Dermis blood vessel endothelial cell (primary cell): ENCODE results near the gene TINAGL1. TPM values are rescaled to one million over a fixed set of nuclear protein-coding genes. Genes with fewer than 3 reads are reported as not detected.
"Not testable (repeated sequence)": the region's sequence is repeated elsewhere in the genome, so short reads cannot be mapped to it uniquely, and the experiment has no call there.

Experiments used
- DNase-seq: peaks from one replicate; pipeline ENCODE4 v3.0.0; 2010
- total RNA-seq: library from RNA; depleted of rRNA; stranded (reverse); fragments of >200 nt; gene quantifications from 2 replicates; pipeline ENCODE4 v1.2.3, GENCODE V29; 2014

TINAGL1 gene
- total RNA-seq, 1 donor from 2014 or later: 418 TPM

GRCh38 chr1:31584869-31585735, 8.8 kb downstream of the TINAGL1 start:
- no peak for DNase-seq

- no peak for DNase-seq
Observed at GRCh38 chr1:31585736-31586365, 9.5 kb downstream of the TINAGL1 start.

- no peak for DNase-seq
Observed at GRCh38 chr1:31586376-31587327, 10.3 kb downstream of the TINAGL1 start.

GRCh38 chr1:31587328-31587699, 11.0 kb downstream of the TINAGL1 start:
- DNase-seq: not testable (repeated sequence)

- DNase-seq: peak; percentile 87
Observed at GRCh38 chr1:31587720-31588423, 11.6 kb downstream of the TINAGL1 start.

GRCh38 chr1:31588751-31589515, 12.6 kb downstream of the TINAGL1 start:
- peak; percentile 67 for DNase-seq

- no peak for DNase-seq
Observed at GRCh38 chr1:31591425-31592093, 15.2 kb downstream of the TINAGL1 start.

GRCh38 chr1:31592132-31592531, 15.8 kb downstream of the TINAGL1 start:
- no peak for DNase-seq

- DNase-seq: no peak
Observed at GRCh38 chr1:31593136-31593665, 16.9 kb downstream of the TINAGL1 start.

GRCh38 chr1:31593770-31594632, 17.7 kb downstream of the TINAGL1 start:
- peak; percentile 91 for DNase-seq

GRCh38 chr1:31595836-31596736, 19.8 kb downstream of the TINAGL1 start:
- peak; percentile 64 for DNase-seq

- peak; percentile 90 for DNase-seq
Observed at GRCh38 chr1:31596737-31597097, 20.4 kb downstream of the TINAGL1 start.

- DNase-seq: no peak
Observed at GRCh38 chr1:31598980-31599379, 22.7 kb downstream of the TINAGL1 start.

- no peak for DNase-seq
Observed at GRCh38 chr1:31600641-31601040, 24.3 kb downstream of the TINAGL1 start.

GRCh38 chr1:31602081-31602480, 25.8 kb downstream of the TINAGL1 start:
- no peak for DNase-seq

- DNase-seq: no peak
Observed at GRCh38 chr1:31605908-31606427, 29.7 kb downstream of the TINAGL1 start.

GRCh38 chr1:31607360-31607759, 31.0 kb downstream of the TINAGL1 start:
- DNase-seq: no peak

- DNase-seq: no peak
Observed at GRCh38 chr1:31609514-31610118, 33.3 kb downstream of the TINAGL1 start.
